Fibroblast of villous mesenchyme (primary cell): ENCODE measurements around the gene CAMKV. TPM values are rescaled to one million over a fixed set of nuclear protein-coding genes. Genes with fewer than 3 reads are reported as not detected.

Experiments
- DNase-seq: peaks from one replicate; pipeline ENCODE4 v3.0.0-alpha.2; 2010; ENCODE audit warnings: low read depth
- H3K4me3 ChIP-seq: 2 replicates; pipeline ENCODE4 v1.5.1; 2011; ENCODE audit warnings: low read depth, mild to moderate bottlenecking, low read length
- total RNA-seq: library from RNA; depleted of rRNA; stranded (reverse); fragments of >200 nt; gene quantifications from 2 replicates; pipeline ENCODE4 v1.2.3, GENCODE V29; 2012
- TF ChIP-seq, protein P1 (sequence below): IDR thresholded peaks from 2 replicates; pipeline ENCODE4 v1.5.1; 2012; ENCODE audit warnings: low read depth, mild to moderate bottlenecking, low read length; ENCODE audit not compliant: insufficient read depth

The CAMKV gene
- total RNA-seq, 1 donor, result not detected

DNA sequence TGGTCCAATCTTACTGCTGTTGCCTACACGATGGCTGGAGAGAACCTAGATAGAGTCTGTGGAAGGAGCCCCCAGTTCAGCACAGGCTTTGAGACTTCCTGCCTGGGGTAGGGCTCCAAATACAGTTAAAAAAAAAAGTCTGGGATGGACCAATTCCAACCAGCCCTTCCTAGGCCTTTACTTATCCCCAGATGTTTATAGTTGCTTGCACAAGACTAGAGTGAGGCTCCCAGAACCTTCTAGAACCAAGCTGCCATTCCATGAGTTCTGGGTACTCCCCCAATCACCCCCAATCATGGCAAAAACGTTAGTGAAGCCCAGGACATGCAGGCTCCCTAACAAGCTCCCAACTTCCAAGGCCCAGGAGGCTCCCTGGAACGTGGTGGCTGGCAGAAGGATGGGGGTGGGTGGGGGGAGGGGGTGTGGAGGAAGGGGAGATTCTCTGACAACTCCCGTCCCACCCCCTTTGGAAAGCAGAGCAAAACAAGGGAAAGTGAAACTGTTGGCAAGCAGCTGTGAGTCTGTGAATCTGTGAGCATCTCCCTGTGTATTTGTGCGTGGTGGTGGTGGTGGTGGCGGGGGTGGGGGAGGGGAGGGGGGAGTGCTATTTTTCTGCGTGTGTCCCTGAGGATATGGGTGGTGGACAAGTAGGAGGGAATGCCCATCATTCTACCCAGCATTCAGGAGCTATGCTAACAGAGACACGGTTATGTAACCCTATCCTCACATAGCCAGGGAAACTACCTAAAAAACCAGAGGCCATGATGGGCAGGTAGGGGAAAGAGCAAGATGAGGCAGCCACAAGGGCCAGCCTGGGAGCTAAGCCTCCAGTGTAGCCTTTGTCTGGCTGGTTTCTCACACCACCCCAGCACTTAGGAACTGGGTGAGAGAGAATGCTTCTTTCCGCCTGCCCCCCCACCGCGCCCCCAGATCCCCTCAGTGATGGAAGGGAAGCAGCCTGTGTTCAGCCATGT, 31.9 kb upstream of the CAMKV start:
- TF ChIP-seq, protein P1, sequence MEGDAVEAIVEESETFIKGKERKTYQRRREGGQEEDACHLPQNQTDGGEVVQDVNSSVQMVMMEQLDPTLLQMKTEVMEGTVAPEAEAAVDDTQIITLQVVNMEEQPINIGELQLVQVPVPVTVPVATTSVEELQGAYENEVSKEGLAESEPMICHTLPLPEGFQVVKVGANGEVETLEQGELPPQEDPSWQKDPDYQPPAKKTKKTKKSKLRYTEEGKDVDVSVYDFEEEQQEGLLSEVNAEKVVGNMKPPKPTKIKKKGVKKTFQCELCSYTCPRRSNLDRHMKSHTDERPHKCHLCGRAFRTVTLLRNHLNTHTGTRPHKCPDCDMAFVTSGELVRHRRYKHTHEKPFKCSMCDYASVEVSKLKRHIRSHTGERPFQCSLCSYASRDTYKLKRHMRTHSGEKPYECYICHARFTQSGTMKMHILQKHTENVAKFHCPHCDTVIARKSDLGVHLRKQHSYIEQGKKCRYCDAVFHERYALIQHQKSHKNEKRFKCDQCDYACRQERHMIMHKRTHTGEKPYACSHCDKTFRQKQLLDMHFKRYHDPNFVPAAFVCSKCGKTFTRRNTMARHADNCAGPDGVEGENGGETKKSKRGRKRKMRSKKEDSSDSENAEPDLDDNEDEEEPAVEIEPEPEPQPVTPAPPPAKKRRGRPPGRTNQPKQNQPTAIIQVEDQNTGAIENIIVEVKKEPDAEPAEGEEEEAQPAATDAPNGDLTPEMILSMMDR, result no peak
- peak; percentile 44 for DNase-seq
- no peak overlapping the region for H3K4me3 ChIP-seq

DNA sequence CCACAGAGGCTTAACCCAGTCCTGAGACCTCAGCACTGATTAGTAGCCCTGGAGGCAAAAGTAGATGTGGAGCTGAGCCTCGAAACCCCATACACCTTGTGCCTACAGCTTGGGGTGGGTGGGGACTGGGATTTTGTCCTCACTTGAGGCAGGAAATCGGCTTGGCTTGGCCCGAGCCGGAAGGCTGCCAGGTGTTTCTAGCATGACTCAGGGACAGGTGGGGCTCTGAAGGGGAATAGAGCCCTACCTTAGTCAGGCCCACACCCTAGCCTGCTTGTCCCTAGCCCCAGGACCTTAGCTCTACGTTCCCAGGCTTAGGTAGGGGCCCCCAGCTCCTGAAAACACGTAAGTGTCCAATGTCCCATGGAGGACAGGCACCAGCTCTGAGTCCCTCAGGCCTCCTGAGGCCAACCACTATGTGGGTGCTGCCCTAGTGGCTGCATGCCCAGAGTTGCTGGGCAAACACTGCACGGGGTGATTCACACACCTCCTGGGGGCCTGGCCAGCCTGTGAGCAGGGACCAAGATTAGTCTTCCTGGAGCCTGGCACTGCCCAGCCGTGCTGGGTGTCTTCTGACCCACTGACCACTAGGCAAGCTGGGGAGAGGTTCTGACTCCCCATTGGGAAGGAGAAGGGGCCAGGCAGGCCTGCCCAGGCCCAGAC, 30.9 kb upstream of the CAMKV start:
- TF ChIP-seq, protein P1, result no peak
- DNase-seq, result no peak
- H3K4me3 ChIP-seq, result no peak overlapping the region

DNA sequence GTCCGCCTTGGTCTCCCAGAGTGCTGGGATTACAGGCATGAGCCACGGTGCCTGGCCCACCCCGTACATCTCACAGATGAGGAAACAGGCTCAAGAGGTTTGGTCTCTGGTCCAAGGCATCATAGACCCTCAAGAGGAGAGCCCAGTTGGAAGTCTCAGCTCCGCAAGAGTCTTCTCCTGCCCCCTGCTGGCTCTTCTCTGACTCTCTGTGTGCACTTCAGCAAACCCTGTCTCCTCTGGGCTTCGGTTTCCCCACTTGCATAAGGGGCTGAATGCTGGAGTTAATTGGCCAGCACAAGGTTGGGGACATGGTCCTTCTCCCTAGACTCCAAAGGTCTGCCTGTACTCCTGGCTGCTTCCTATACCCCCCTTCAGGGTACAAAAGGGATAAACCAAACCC, 30.1 kb upstream of the CAMKV start:
- no peak overlapping the region for H3K4me3 ChIP-seq
- TF ChIP-seq, protein P1, result peak; percentile 24
- DNase-seq, result no peak

DNA sequence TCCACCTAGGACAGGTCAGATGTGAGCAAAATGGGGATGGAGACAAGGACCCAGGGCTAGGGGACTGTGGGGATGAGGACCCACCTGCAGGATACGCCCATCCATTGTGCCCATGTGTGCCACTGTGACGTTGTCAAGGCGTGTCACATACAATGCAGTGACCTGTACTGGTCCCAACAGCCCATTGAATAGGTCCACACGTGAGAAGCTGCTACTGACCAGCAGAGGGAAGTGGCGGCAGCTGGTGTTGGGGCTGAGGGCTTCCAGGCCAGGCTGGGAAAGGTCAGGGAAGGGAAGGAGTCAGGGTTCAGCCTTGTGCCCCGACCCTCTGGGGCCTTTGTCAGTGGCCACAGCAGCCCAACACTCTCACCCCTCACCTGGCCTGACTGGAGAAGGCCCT, 29.3 kb upstream of the CAMKV start:
- no peak overlapping the region for H3K4me3 ChIP-seq
- TF ChIP-seq, protein P1, result no peak
- no peak for DNase-seq

DNA sequence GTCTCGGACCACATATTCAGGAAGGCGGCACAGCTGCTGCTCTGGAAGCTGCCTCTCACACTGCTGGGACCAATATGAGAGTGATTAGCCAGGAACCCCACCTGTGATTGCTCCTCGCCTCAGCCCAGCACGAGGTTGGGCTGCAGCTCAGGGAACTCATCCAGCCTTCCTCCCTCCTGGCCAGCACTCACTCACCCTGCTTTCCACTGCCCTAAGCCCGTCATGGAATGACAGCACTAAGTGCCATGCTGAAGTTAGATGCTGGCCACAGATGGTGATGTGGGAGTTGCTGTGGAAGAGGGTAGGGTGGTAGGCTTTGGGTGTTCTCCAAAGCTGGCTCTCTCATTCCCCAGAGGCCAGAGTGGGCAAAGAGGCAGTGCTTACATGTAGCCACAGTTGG, 26.6 kb upstream of the CAMKV start:
- TF ChIP-seq, protein P1, result no peak
- DNase-seq, result no peak
- H3K4me3 ChIP-seq, result no peak overlapping the region

DNA sequence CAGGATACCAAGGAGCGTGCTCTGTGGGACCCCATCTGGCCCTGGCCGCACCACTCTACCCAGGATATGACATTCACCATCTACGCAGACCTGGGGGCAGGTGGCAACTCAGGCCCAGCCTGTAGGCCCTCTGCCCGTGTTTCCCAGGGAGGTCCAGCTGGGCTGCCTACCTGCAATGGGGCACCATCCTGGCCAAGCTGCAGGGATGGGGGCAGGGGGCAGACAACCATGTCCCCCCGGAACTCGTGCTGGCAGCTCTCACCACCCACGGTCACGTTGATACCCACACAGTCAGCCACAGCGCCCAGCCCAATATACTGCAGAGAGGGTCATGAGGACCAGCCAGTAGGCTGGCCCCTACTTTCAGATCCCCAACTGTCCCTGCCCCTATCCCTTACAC, 26.1 kb upstream of the CAMKV start:
- TF ChIP-seq, protein P1, result no peak
- no peak overlapping the region for H3K4me3 ChIP-seq
- DNase-seq, result no peak
